ENCODE results near the gene ZNF574.

ZNF574 gene

GRCh38 chr19:42129399-42130253 lies 53.7 kb downstream of the ZNF574 start:
- peak; percentile 72 for DNase-seq

GRCh38 chr19:42130254-42130573 lies 54.2 kb downstream of the ZNF574 start:
- no peak for DNase-seq
